Posterior cingulate gyrus (tissue), 11 donors: ENCODE data around the gene SGSM2.
"Not testable (repeated sequence)": the region's sequence is repeated elsewhere in the genome, so short reads cannot be mapped to it uniquely, and the experiment has no call there.

Experiments used
- DNase-seq, 10 donors: peaks; one replicate each; pipeline versions ENCODE4 v3.0.0 to v3.0.0-alpha.2; 2020 to 2021; ENCODE audit warnings: mixed read lengths in 3 of 10
- intact Hi-C: fragments of 100-400 bp; cut with DNase I; formaldehyde crosslinking; loops from one replicate; pipeline ENCODE4 v1.15.1; 2023

Gene SGSM2

GRCh38 chr17:2336852-2337543, at the start of gene SGSM2:
TSS of gene SGSM2 (plus strand) at chr17:2337501. CDS start at chr17:2337689, 188 bp downstream.
- intact Hi-C loops = loop anchor here (2.0 kb wide), 1 partner anchor 34 kb away; the partner anchor contains the start of genes SMG6 and SRR
- DNase-seq = peak; percentile 42 to 95 (median 67)

GRCh38 chr17:2289878-2290478, 47.3 kb upstream of the SGSM2 start:
- intact Hi-C loops = no loop called here
- no peak for DNase-seq

- intact Hi-C loops = no loop called here
- DNase-seq = no peak
Measured at GRCh38 chr17:2292100-2292499, 45.2 kb upstream of the SGSM2 start.

GRCh38 chr17:2295575-2295974, 41.7 kb upstream of the SGSM2 start:
- no peak for DNase-seq
- intact Hi-C loops = no loop called here

- DNase-seq = no peak
- intact Hi-C loops = no loop called here
Measured at GRCh38 chr17:2297023-2297422, 40.3 kb upstream of the SGSM2 start.

- intact Hi-C loops = no loop called here
- DNase-seq = no peak
Measured at GRCh38 chr17:2299136-2299535, 38.2 kb upstream of the SGSM2 start.

GRCh38 chr17:2299756-2300155, 37.5 kb upstream of the SGSM2 start:
- intact Hi-C loops = no loop called here
- DNase-seq = no peak

- intact Hi-C loops = loop anchor here (2.0 kb wide), 1 partner anchor 34 kb away; the partner anchor contains the start of genes SGSM2 and TSR1
- no peak for DNase-seq
Measured at GRCh38 chr17:2302778-2303203, 34.5 kb upstream of the SGSM2 start.

- intact Hi-C loops = loop anchor here (2.0 kb wide), 1 partner anchor 33 kb away; the partner anchor contains the start of genes SGSM2 and TSR1
- DNase-seq = peak; percentile 84 to 98 (median 91)
Measured at GRCh38 chr17:2303204-2304188, 33.8 kb upstream of the SGSM2 start, which contains the start of the genes SMG6 and SRR. TSS of gene SMG6 (minus strand) at chr17:2303785. CDS start at chr17:2303720, 65 bp downstream. TSS of gene SRR (plus strand) at chr17:2303950. CDS start at chr17:2315561, 11,611 bp downstream.

GRCh38 chr17:2304931-2305330, 32.4 kb upstream of the SGSM2 start:
- intact Hi-C loops = no loop called here
- no peak for DNase-seq

- peak in 2 of 10 donors; percentile 7 to 47 for DNase-seq
- intact Hi-C loops = no loop called here
Measured at GRCh38 chr17:2309338-2310154, 27.8 kb upstream of the SGSM2 start.

GRCh38 chr17:2312736-2313135, 24.6 kb upstream of the SGSM2 start:
- DNase-seq = peak in 1 of 10 donors; percentile 58
- intact Hi-C loops = no loop called here

GRCh38 chr17:2316916-2317205, 20.4 kb upstream of the SGSM2 start:
- intact Hi-C loops = not testable (repeated sequence)

GRCh38 chr17:2317796-2318195, 19.5 kb upstream of the SGSM2 start:
- intact Hi-C loops = no loop called here
- no peak for DNase-seq

More at GRCh38 chr17:2316916-2317205, 20.4 kb upstream of the SGSM2 start:
- not testable (repeated sequence) for DNase-seq

- intact Hi-C loops = no loop called here
- no peak for DNase-seq
Measured at GRCh38 chr17:2319051-2319450, 18.2 kb upstream of the SGSM2 start.

- no peak for DNase-seq
- intact Hi-C loops = no loop called here
Measured at GRCh38 chr17:2321399-2321798, 15.9 kb upstream of the SGSM2 start.

- DNase-seq = no peak
- intact Hi-C loops = no loop called here
Measured at GRCh38 chr17:2323629-2324314, 13.5 kb upstream of the SGSM2 start.

GRCh38 chr17:2331303-2331702, 6.0 kb upstream of the SGSM2 start:
- intact Hi-C loops = no loop called here
- no peak for DNase-seq

- peak in 1 of 10 donors; percentile 83 for DNase-seq
- intact Hi-C loops = loop anchor here (2.0 kb wide), 1 partner anchor 33 kb away; the partner anchor contains the start of genes SMG6 and SRR
Measured at GRCh38 chr17:2335726-2336214, 1.5 kb upstream of the SGSM2 start.
